ENCODE measurements around the gene SDK1. TPM values are rescaled to one million over a fixed set of nuclear protein-coding genes. Genes with fewer than 3 reads are reported as not detected.
A peak's percentile ranks its signal among the peaks of the same experiment; 100 is the strongest.

SDK1 gene
- total and polyA plus RNA-seq, 4 experiments from 2014 or later, result 0.06 to 0.26 TPM; not detected in 2

- H3K36me3 ChIP-seq (ENCODE audit: insufficient read depth, low read length), result no peaks in the 10 kb centered on the region
- ChIA-PET CTCF (ENCODE audit: partially characterized antibody) (no interaction called here), POLR2A (ENCODE audit: partially characterized antibody) (no interaction called here)
- no peak overlapping the region for H3K4me3 ChIP-seq (ENCODE audit: low read length in 2 of 2)
- intact Hi-C loops (cut with micrococcal nuclease), result no loop called here
- no peaks in the 10 kb centered on the region for H3K4me1 ChIP-seq (ENCODE audit: insufficient read depth, low read length)
- H3K9me3 ChIP-seq (ENCODE audit: control insufficient read depth in 1 of 2, low read length in 2 of 2), result no peaks in the 10 kb centered on the region
- H3K27me3 ChIP-seq (ENCODE audit: insufficient read depth, low read length), result no peaks in the 10 kb centered on the region
- H3K4me3 Mint-ChIP-seq, result no peak overlapping the region
- H3K27ac ChIP-seq (ENCODE audit: low read depth, low read length), result no peak overlapping the region
- peaks cover 0 to 2% of the 10 kb centered on the region in 2 donors for H3K27me3 Mint-ChIP-seq
- no peaks in the 10 kb centered on the region for H3K4me1 Mint-ChIP-seq
- DNase-seq, result no peak
- H3K9me3 Mint-ChIP-seq, result no peaks in the 10 kb centered on the region
- no peak overlapping the region for H3K27ac Mint-ChIP-seq
- no peaks in the 10 kb centered on the region for H3K36me3 Mint-ChIP-seq
Measured at GRCh38 chr7:3432911-3433310, 131.9 kb downstream of the SDK1 start.

DNA sequence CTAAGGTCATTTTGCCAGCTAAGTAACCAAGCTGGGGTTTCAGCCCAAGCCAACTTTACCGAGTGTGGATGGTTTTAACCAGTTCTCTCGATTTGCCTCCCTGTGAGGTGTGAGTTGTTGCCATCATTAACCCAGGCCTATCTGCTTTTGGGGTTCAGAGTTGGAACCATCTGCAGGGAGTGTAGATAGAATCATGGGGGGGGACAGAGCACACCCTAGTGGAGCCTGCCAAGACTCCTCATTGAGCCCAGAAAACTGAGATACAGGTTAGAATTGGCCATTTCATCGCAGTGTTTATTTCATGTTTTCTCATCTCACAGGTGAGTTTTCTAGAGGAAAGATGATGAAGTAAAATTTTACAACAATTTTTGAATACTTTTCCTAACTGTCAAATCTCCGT lies 133.6 kb downstream of the SDK1 start:
- H3K27ac ChIP-seq (ENCODE audit: low read depth, low read length), result no peak overlapping the region
- Mint-ChIP-seq H3K4me1 (no peaks in the 10 kb centered on the region), H3K4me3 (no peak overlapping the region), H3K27ac (no peak overlapping the region), H3K36me3 (no peaks in the 10 kb centered on the region), H3K27me3 (peaks cover 1 to 2% of the 10 kb centered on the region in 2 donors), H3K9me3 (no peaks in the 10 kb centered on the region)
- H3K27me3 ChIP-seq (ENCODE audit: insufficient read depth, low read length), result no peaks in the 10 kb centered on the region
- ChIA-PET POLR2A (ENCODE audit: partially characterized antibody) (no interaction called here), CTCF (ENCODE audit: partially characterized antibody) (interaction anchor here (0.7 to 1.1 kb wide), 2 partner anchors 13 to 726 kb away, joined by 3 to 5 read pairs; no protein-coding TSS in a partner anchor)
- no peak for DNase-seq
- no peaks in the 10 kb centered on the region for H3K9me3 ChIP-seq (ENCODE audit: control insufficient read depth in 1 of 2, low read length in 2 of 2)
- intact Hi-C loops (cut with micrococcal nuclease), result no loop called here
- H3K4me3 ChIP-seq (ENCODE audit: low read length in 2 of 2), result no peak overlapping the region
- H3K4me1 ChIP-seq (ENCODE audit: insufficient read depth, low read length), result no peaks in the 10 kb centered on the region
- no peaks in the 10 kb centered on the region for H3K36me3 ChIP-seq (ENCODE audit: insufficient read depth, low read length)

DNA sequence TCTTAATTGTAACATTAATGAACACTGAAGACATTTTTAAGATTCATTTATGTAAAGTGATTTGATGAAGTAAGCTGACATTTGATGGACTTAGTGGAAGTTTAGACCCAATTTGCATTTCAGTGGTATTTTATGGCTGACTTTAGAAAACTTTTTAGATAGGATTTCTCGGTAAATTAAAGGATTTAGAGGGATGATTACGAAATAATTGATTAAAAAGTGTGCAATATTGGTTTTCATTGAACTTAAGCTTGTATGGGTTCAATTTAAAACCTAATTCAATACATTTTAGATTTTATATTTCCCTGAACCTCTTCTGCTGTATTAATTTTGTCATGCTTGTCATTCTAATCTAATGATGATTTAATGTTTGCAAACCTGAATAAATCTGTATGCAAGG lies 135.1 kb downstream of the SDK1 start:
- ChIA-PET CTCF (ENCODE audit: partially characterized antibody) (no interaction called here), POLR2A (ENCODE audit: partially characterized antibody) (no interaction called here)
- Histone ChIP-seq H3K4me1 (ENCODE audit: insufficient read depth, low read length) (no peaks in the 10 kb centered on the region), H3K9me3 (ENCODE audit: control insufficient read depth in 1 of 2, low read length in 2 of 2) (no peaks in the 10 kb centered on the region), H3K27me3 (ENCODE audit: insufficient read depth, low read length) (no peaks in the 10 kb centered on the region), H3K4me3 (ENCODE audit: low read length in 2 of 2) (no peak overlapping the region), H3K36me3 (ENCODE audit: insufficient read depth, low read length) (no peaks in the 10 kb centered on the region), H3K27ac (ENCODE audit: low read depth, low read length) (no peak overlapping the region)
- no peaks in the 10 kb centered on the region for H3K9me3 Mint-ChIP-seq
- peaks cover 0 to 1% of the 10 kb centered on the region in 2 donors for H3K27me3 Mint-ChIP-seq
- H3K27ac Mint-ChIP-seq, result no peak overlapping the region
- no peaks in the 10 kb centered on the region for H3K4me1 Mint-ChIP-seq
- DNase-seq, result no peak
- no peak overlapping the region for H3K4me3 Mint-ChIP-seq
- no peaks in the 10 kb centered on the region for H3K36me3 Mint-ChIP-seq
- intact Hi-C loops (cut with micrococcal nuclease), result no loop called here

GRCh38 chr7:3436746-3437145 lies 135.7 kb downstream of the SDK1 start:
- no peaks in the 10 kb centered on the region for H3K27me3 ChIP-seq (ENCODE audit: insufficient read depth, low read length)
- no peaks in the 10 kb centered on the region for H3K36me3 Mint-ChIP-seq
- no peaks in the 10 kb centered on the region for H3K4me1 Mint-ChIP-seq
- no peaks in the 10 kb centered on the region for H3K4me1 ChIP-seq (ENCODE audit: insufficient read depth, low read length)
- H3K4me3 Mint-ChIP-seq, result no peak overlapping the region
- intact Hi-C loops (cut with micrococcal nuclease), result no loop called here
- no peak for DNase-seq
- H3K4me3 ChIP-seq (ENCODE audit: low read length in 2 of 2), result no peak overlapping the region
- H3K9me3 Mint-ChIP-seq, result no peaks in the 10 kb centered on the region
- H3K9me3 ChIP-seq (ENCODE audit: control insufficient read depth in 1 of 2, low read length in 2 of 2), result no peaks in the 10 kb centered on the region
- no peak overlapping the region for H3K27ac ChIP-seq (ENCODE audit: low read depth, low read length)
- H3K27ac Mint-ChIP-seq, result no peak overlapping the region
- no peaks in the 10 kb centered on the region for H3K36me3 ChIP-seq (ENCODE audit: insufficient read depth, low read length)
- POLR2A ChIA-PET (ENCODE audit: partially characterized antibody), result no interaction called here
- peaks cover under 1 to 1% of the 10 kb centered on the region in 2 donors for H3K27me3 Mint-ChIP-seq
- CTCF ChIA-PET (ENCODE audit: partially characterized antibody), result no interaction called here

DNA sequence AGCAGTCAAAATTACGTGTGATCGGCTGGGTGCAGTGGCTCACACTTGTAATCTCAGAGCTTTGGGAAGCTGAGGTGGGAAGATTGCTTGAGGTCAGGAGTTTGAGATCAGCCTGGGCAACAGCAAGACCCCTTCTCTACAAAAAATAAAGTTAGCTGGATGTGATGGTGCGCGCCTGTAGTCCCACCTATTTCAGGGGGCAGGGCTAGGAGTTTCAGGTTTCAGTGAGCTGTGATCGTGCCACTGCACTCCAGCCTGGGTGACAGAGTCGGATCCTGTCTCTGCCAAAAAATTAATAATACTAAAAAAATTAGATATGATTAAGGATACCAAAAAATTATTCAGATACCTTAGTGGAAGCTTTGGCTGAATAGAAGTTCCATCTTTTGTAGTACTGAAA lies 136.4 kb downstream of the SDK1 start:
- Histone ChIP-seq H3K9me3 (ENCODE audit: control insufficient read depth in 1 of 2, low read length in 2 of 2) (no peaks in the 10 kb centered on the region), H3K4me1 (ENCODE audit: insufficient read depth, low read length) (no peaks in the 10 kb centered on the region), H3K36me3 (ENCODE audit: insufficient read depth, low read length) (no peaks in the 10 kb centered on the region), H3K27me3 (ENCODE audit: insufficient read depth, low read length) (no peaks in the 10 kb centered on the region), H3K4me3 (ENCODE audit: low read length in 2 of 2) (no peak overlapping the region), H3K27ac (ENCODE audit: low read depth, low read length) (no peak overlapping the region)
- Mint-ChIP-seq H3K9me3 (no peaks in the 10 kb centered on the region), H3K4me3 (no peak overlapping the region), H3K36me3 (no peaks in the 10 kb centered on the region), H3K27me3 (peaks cover 1 to 2% of the 10 kb centered on the region in 2 donors), H3K4me1 (no peaks in the 10 kb centered on the region), H3K27ac (no peak overlapping the region)
- ChIA-PET POLR2A (ENCODE audit: partially characterized antibody) (no interaction called here), CTCF (ENCODE audit: partially characterized antibody) (no interaction called here)
- DNase-seq, result no peak
- intact Hi-C loops (cut with micrococcal nuclease), result no loop called here

DNA sequence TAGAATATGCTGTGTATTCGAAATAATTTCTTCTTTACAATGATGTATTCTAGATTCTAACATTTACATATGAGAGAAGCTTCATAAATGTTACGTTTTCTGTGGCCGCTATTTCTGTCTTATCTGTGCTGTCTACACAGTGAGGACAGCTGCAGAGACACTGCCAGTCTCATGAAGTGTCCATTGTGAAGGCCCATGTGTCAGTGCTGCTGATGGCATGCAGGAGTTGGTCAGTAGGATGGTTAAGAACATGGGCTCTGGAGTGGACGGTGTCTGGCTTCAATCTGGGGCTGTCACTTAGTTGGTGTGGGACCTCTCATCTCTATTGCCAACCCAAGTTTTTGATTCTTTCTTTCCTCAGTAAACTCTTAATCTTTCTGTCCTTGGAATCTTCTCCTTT lies 137.3 kb downstream of the SDK1 start:
- peaks cover 1 to 2% of the 10 kb centered on the region in 2 donors for H3K27me3 Mint-ChIP-seq
- no peaks in the 10 kb centered on the region for H3K36me3 ChIP-seq (ENCODE audit: insufficient read depth, low read length)
- H3K9me3 ChIP-seq (ENCODE audit: control insufficient read depth in 1 of 2, low read length in 2 of 2), result no peaks in the 10 kb centered on the region
- DNase-seq, result no peak
- no peaks in the 10 kb centered on the region for H3K27me3 ChIP-seq (ENCODE audit: insufficient read depth, low read length)
- no peaks in the 10 kb centered on the region for H3K36me3 Mint-ChIP-seq
- H3K9me3 Mint-ChIP-seq, result no peaks in the 10 kb centered on the region
- no peak overlapping the region for H3K27ac ChIP-seq (ENCODE audit: low read depth, low read length)
- no peak overlapping the region for H3K4me3 Mint-ChIP-seq
- peak overlapping the region in 1 of 7 donors; percentile 1 for H3K27ac Mint-ChIP-seq
- no peaks in the 10 kb centered on the region for H3K4me1 ChIP-seq (ENCODE audit: insufficient read depth, low read length)
- H3K4me1 Mint-ChIP-seq, result no peaks in the 10 kb centered on the region
- ChIA-PET CTCF (ENCODE audit: partially characterized antibody) (no interaction called here), POLR2A (ENCODE audit: partially characterized antibody) (no interaction called here)
- no peak overlapping the region for H3K4me3 ChIP-seq (ENCODE audit: low read length in 2 of 2)
- intact Hi-C loops (cut with micrococcal nuclease), result no loop called here

GRCh38 chr7:3439333-3440030 lies 138.4 kb downstream of the SDK1 start:
- peaks cover 1 to 2% of the 10 kb centered on the region in 2 donors for H3K27me3 Mint-ChIP-seq
- no peak for DNase-seq
- H3K4me3 Mint-ChIP-seq, result no peak overlapping the region
- H3K36me3 ChIP-seq (ENCODE audit: insufficient read depth, low read length), result no peaks in the 10 kb centered on the region
- intact Hi-C loops (cut with micrococcal nuclease), result no loop called here
- H3K27me3 ChIP-seq (ENCODE audit: insufficient read depth, low read length), result no peaks in the 10 kb centered on the region
- no peaks in the 10 kb centered on the region for H3K4me1 ChIP-seq (ENCODE audit: insufficient read depth, low read length)
- peaks cover 0 to 6% (median 1%) of the 10 kb centered on the region in 8 donors for H3K9me3 Mint-ChIP-seq
- H3K9me3 ChIP-seq (ENCODE audit: control insufficient read depth in 1 of 2, low read length in 2 of 2), result no peaks in the 10 kb centered on the region
- no peaks in the 10 kb centered on the region for H3K36me3 Mint-ChIP-seq
- H3K27ac ChIP-seq (ENCODE audit: low read depth, low read length), result no peak overlapping the region
- ChIA-PET CTCF (ENCODE audit: partially characterized antibody) (no interaction called here), POLR2A (ENCODE audit: partially characterized antibody) (no interaction called here)
- H3K4me1 Mint-ChIP-seq, result no peaks in the 10 kb centered on the region
- no peak overlapping the region for H3K27ac Mint-ChIP-seq
- H3K4me3 ChIP-seq (ENCODE audit: low read length in 2 of 2), result no peak overlapping the region

- DNase-seq, result no peak
- Histone ChIP-seq H3K36me3 (ENCODE audit: insufficient read depth, low read length) (no peaks in the 10 kb centered on the region), H3K9me3 (ENCODE audit: control insufficient read depth in 1 of 2, low read length in 2 of 2) (no peaks in the 10 kb centered on the region), H3K4me1 (ENCODE audit: insufficient read depth, low read length) (no peaks in the 10 kb centered on the region), H3K27ac (ENCODE audit: low read depth, low read length) (no peak overlapping the region), H3K4me3 (ENCODE audit: low read length in 2 of 2) (no peak overlapping the region), H3K27me3 (ENCODE audit: insufficient read depth, low read length) (no peaks in the 10 kb centered on the region)
- H3K9me3 Mint-ChIP-seq, result peaks cover 0 to 14% (median 5%) of the 10 kb centered on the region in 8 donors
- H3K4me3 Mint-ChIP-seq, result no peak overlapping the region
- intact Hi-C loops (cut with micrococcal nuclease), result no loop called here
- H3K27ac Mint-ChIP-seq, result no peak overlapping the region
- peaks cover 1 to 2% of the 10 kb centered on the region in 2 donors for H3K27me3 Mint-ChIP-seq
- ChIA-PET CTCF (ENCODE audit: partially characterized antibody) (no interaction called here), POLR2A (ENCODE audit: partially characterized antibody) (no interaction called here)
- no peaks in the 10 kb centered on the region for H3K4me1 Mint-ChIP-seq
- H3K36me3 Mint-ChIP-seq, result peaks cover 0 to 2% of the 10 kb centered on the region in 2 donors
Measured at GRCh38 chr7:3440509-3440908, 139.5 kb downstream of the SDK1 start.

Measured in CD4-positive, alpha-beta memory T cell (primary cell).